ENCODE measurements around the gene AUTS2. TPM values are rescaled to one million over a fixed set of nuclear protein-coding genes. Genes with fewer than 3 reads are reported as not detected.

AUTS2 gene
- total and polyA plus RNA-seq, 2 experiments from 2014 or later, result 32.0 to 91.0 TPM

GRCh38 chr7:69812756-69813155 is 214.5 kb downstream of the AUTS2 start:
- Mint-ChIP-seq H3K4me1 (peaks cover 26% of the 10 kb centered on the region), H3K27me3 (ENCODE audit: insufficient read depth, low read depth, poor library complexity) (peaks cover 4% of the 10 kb centered on the region), H3K27ac (no peak overlapping the region), H3K4me3 (no peak overlapping the region), H3K9me3 (no peaks in the 10 kb centered on the region), H3K36me3 (ENCODE audit: low read depth) (no peaks in the 10 kb centered on the region)
- H3K4me3 ChIP-seq, result no peak overlapping the region
- H3K9me2 ChIP-seq (ENCODE audit: insufficient read depth), result 0 out of 2 replicates have a peak, but pooled peaks cover 3% of the 10 kb centered on the region
- H4K20me1 ChIP-seq (replicated peaks; ENCODE audit: insufficient read depth), result no peaks in the 10 kb centered on the region
- no peak for ATAC-seq
- TF ChIP-seq STAT1 (IDR thresholded peaks at IDR 0.05; ENCODE audit: unreplicated experiment), result no peak
- no peak for TF ChIP-seq ETS1 (IDR thresholded peaks at IDR 0.05)
- TF ChIP-seq ZNF331 (CRISPR knock-in tag; IDR thresholded peaks at IDR 0.05; ENCODE audit: low read depth), result no peak
- TF ChIP-seq EZH2phosphoT487 (IDR thresholded peaks at IDR 0.05; ENCODE audit: unreplicated experiment), result no peak
- no peak for TF ChIP-seq ZNF462 (CRISPR knock-in tag; IDR thresholded peaks at IDR 0.05)
- TF ChIP-seq POLR2AphosphoS5 (IDR thresholded peaks at IDR 0.05; ENCODE audit: low read depth), result no peak
- TF ChIP-seq REST (IDR thresholded peaks at IDR 0.05; ENCODE audit: unreplicated experiment), result no peak
- no peak for TF ChIP-seq ZNF114 (CRISPR knock-in tag; IDR thresholded peaks at IDR 0.05)
- no peak for TF ChIP-seq JUNB (IDR thresholded peaks at IDR 0.05; ENCODE audit: unreplicated experiment)
- no peak for TF ChIP-seq EZH2 (IDR thresholded peaks at IDR 0.05; ENCODE audit: low read depth, unreplicated experiment)
- H3K4me1 ChIP-seq (ENCODE audit: insufficient read depth), result peaks cover 27% of the 10 kb centered on the region
- no peaks in the 10 kb centered on the region for H3K79me2 ChIP-seq (replicated peaks; ENCODE audit: insufficient read depth)
- H3K27ac ChIP-seq (ENCODE audit: low read depth), result no peak overlapping the region
- H3F3A ChIP-seq (replicated peaks; ENCODE audit: low read depth), result no peaks in the 10 kb centered on the region
- no peak overlapping the region for H2AFZ ChIP-seq
- H3K36me3 ChIP-seq (ENCODE audit: insufficient read depth), result no peaks in the 10 kb centered on the region
- no peak for DNase-seq (ENCODE audit: low spot score)
- no peak overlapping the region for H3K4me2 ChIP-seq
- no peaks in the 10 kb centered on the region for H3K27me3 ChIP-seq (ENCODE audit: insufficient read depth)

Measured in GM23338 (cell line).